Hippocampal formation (tissue), 2 donors: ENCODE results near the gene ADH7.
"Not testable (repeated sequence)": the region's sequence is repeated elsewhere in the genome, so short reads cannot be mapped to it uniquely, and the experiment has no call there.

Experiments used
- DNase-seq, 2 donors: peaks; one replicate each; lab custom pipeline; 2025; lab: John Stamatoyannopoulos, UW

ADH7 gene

GRCh38 chr4:99379571-99379970 is 55.6 kb downstream of the ADH7 start:
- no peak for DNase-seq

GRCh38 chr4:99378876-99379275 is 56.3 kb downstream of the ADH7 start:
- no peak for DNase-seq

- DNase-seq: not testable (repeated sequence)
Observed at GRCh38 chr4:99377341-99377740, 57.8 kb downstream of the ADH7 start.

GRCh38 chr4:99372464-99372863 is 62.7 kb downstream of the ADH7 start:
- DNase-seq: not testable (repeated sequence)

GRCh38 chr4:99367817-99368216 is 67.3 kb downstream of the ADH7 start:
- DNase-seq: not testable (repeated sequence)

GRCh38 chr4:99366491-99366890 is 68.7 kb downstream of the ADH7 start:
- DNase-seq: no peak

GRCh38 chr4:99362768-99363167 is 72.4 kb downstream of the ADH7 start:
- DNase-seq: no peak
